NK-92 treated with Interleukin-12 subunit alpha and Interleukin-12 subunit beta, amount 100 ng/mL, for 24 hours (cell line): ENCODE measurements around the gene LORICRIN.

Source experiments
- DNase-seq: peaks from one replicate; lab custom pipeline; 2025; lab: John Stamatoyannopoulos, UW

The LORICRIN gene, protein sequence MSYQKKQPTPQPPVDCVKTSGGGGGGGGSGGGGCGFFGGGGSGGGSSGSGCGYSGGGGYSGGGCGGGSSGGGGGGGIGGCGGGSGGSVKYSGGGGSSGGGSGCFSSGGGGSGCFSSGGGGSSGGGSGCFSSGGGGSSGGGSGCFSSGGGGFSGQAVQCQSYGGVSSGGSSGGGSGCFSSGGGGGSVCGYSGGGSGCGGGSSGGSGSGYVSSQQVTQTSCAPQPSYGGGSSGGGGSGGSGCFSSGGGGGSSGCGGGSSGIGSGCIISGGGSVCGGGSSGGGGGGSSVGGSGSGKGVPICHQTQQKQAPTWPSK

DNA sequence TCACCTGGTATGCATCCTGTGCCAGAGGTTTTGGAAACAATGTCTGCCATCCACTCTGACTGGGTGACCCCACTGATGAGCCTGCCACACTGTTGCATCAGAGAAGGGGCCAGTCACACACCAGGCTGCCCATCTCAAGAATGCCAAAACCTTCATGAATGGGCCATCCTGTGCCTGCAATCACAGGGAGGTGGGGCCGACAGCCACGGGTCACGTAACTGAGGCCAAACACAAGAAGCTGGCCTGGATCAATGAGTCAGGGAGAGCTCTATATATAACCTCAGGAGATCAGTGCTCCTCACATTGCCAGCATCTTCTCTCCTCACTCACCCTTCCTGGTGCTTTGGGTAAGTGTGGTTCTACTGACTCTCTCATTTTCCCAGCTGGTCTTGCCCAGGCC lies at the start of gene LORICRIN:
Gene LORICRIN (plus strand): TSS at position 301 of the 400 bp plus-strand sequence. CDS start 1,263 bp downstream, outside the sequence.
- no peak for DNase-seq

DNA sequence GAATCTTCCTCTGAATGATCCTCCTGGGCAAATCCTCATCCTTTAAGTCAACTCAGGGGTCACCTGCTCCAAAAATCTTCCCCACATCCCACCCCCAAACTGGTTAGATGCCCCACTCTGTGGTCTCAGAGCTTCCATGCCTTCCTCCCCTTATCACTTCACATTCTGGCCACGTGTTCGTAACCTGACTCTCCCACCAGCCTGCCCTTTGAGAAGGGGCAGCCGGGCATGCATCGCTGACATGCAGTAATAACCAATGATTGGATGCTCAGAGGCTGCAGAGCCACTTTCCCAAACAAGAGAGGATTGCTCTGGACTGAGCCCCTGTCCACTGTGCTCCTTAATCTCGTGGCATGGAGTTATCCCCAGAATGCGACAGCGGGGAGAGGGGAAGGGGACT lies 49.3 kb upstream of the LORICRIN start:
- no peak for DNase-seq

DNA sequence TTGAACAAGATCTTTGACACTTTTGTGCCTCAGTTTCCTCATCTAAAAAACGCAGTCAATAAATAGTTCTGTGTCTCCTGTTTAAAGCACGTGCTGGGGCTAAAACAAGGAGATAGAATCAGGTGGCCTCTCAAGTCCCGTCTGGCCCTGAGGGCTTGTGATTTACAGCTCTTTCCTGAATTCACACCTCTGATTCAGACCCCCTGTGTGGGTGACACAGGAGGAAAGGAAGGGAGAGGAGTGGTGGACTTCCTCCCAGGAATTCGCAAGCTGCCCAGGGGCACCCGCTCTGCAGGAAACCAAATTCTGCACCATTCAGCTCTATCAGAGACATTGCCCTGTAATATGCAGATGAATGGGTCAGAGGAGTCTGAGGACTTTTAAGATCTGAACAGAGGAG lies 47.3 kb upstream of the LORICRIN start:
- DNase-seq, result no peak

DNA sequence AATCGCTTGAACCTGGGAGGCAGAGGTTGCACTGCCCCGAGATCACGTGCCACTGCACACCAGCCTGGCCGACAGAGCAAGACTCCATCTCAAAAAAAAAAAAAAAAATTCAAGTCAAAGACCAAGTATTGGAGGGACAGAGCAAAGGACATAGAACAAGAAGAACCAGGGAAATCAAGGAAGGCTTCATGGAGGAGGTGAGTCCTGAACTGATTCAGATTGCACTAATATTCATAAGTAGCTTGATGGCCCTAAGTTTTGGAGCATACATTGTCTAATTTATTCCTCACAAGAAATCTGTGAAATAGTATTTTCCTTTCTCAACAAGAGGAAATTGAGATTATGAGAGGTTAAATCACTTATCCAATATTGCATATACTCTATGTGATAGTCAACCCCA lies 46.0 kb upstream of the LORICRIN start:
- no peak for DNase-seq

DNA sequence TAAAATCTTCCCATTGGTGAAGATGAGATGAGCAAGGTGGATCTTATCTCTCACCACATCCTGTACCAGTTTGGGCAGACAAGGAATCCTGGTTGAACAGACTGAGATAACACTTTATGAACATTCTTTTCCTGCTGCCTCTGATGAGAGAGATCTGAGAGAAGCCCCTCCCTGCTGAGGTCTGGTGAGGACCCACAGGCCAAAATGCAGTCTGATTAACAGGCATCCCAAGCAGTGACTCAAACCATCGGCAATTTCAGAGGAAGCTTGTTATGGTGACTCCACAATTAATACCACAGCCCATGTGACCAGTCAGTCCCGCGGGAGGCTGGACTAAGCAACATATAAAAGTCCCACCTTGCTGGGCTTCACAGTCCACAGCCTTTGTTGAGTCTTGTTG lies 42.3 kb upstream of the LORICRIN start, which contains the start of gene PRR9:
Gene PRR9 (plus strand): TSS at position 373 of the 400 bp plus-strand sequence. CDS start 561 bp downstream, outside the sequence.
- no peak for DNase-seq

DNA sequence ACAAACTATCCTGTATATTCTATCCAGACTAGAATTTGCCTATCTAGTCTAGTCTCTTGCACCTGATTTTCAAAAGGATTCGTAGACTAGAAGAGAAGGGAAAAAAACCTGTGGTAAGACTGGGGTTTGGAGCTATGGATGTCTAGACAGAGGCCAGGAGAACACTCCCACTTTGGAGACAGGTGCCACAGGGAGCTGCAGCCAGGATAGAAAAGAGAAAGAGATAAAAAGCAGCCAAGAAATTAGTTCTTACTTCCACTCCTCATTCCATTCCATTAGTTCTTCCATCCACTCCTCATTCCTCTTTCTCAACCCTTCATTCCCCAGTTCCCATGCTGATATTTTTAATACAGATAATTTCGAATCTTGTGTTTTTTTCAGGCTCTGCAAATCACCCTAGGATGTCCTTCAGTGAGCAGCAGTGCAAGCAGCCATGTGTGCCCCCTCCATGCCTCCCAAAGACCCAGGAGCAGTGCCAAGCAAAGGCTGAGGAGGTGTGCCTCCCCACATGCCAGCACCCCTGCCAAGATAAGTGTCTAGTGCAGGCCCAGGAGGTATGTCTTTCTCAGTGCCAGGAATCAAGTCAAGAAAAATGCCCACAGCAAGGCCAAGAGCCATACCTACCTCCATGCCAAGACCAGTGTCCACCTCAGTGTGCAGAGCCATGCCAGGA lies 41.6 kb upstream of the LORICRIN start:
- DNase-seq, result no peak

DNA sequence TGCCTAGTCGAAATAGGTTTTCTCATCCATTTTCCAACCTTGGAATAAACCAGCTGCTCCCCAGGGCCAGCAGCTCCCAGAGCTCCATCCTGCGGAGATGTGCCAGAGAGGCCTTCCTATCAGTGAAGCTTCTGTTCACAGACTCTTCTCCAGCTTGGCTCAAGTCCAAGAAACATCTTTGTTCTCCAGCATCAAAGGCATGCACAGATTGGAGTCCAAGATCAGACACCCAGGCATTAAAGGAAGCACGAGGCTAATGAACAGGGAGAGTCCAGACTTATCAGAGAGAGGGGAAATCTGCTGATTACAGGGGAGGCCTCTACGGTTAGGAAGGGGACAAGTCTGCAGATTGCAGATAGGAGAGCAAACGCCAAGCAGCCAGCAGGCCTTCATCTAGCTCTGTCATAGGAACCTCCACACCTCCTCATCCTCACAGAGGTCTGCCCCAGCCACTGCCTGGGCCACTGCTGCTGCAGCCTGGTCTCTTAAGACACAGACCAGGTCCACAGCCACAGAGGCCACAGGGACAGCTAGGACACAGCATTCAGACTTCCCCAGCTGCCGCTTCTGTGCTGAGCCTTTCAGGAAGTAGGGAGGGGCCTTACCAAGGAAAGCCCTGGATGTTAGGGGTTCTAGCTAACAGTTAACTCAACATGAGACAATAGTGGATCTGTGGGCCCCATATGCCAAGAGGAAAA lies 38.7 kb upstream of the LORICRIN start:
- DNase-seq, result no peak

DNA sequence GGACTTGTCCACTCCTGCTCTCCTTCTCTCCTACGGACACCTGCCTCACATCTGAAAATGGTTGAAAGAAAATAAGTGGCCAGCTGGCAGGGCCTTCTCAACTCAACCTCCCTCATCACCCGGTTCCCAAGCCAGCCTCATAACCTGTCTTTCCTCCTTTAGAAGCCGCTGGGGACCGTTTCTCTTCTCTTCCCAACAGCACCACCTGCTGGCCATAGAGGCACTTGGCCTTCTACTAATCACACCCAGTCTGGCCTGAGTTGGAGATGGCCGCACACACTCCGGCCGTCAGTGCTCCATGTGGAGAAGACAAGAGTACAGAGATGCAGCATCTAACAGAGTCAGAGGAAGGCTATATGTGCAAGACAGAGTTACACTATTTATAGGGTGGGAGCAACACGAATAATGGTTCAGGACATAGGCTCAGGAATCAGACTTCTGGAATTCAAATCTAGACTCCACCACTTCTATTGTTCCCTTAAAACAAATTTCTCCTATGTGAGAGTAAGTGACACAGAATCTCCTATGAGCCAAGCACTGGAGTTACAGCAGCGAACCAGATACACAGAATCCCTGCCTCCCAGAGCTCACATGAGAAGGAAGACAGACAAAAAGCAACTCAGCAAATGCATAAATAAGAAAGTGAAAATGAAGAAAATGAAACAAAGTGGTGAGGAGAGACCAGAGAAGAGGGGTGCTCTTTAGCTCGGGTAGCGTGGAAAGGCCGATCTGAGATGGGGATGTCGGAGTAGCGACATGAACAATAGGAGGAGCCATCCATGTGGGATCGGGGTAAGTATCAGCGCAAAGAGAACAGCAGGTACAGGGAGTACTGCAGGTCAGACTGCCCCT lies 36.2 kb upstream of the LORICRIN start:
- DNase-seq, result peak; percentile 23

DNA sequence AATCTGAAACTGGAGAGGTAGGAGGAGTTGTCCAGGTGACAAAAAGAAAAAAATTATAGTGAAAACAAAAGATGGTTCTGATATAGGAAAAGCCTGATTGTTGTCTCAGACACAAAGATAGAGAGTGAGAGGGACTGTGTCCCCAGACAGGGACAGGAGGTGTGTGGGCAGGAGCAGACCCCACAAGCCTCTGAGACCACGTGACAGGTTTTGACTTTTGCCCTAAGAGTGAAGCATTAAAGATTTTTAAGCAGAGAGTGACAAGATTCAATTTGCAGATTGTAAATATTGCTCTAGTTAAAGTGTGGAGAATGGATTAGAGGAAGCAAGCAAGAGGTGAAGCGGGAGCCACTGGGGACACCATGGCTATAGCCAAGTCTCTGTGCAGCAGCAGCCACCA lies 31.7 kb upstream of the LORICRIN start:
- no peak for DNase-seq

DNA sequence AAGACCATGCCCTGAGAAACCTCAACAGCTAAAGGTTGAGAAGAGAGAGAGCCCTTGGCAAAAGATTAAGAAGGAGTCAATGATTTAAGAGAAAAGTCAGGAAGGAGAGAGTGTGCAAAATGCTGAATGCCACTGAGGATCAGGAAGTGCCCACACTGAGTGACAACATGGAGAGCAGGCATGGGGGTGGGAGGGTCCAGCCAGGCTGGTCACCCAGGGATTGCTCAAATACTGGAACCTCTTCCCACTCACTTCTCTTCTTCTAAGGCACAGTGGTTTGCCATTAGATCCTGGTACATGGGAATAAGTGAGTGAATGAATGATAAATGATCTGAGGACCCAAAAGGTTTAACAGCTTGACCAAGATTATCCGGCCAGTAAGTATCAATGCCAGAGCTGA lies 31.0 kb upstream of the LORICRIN start:
- DNase-seq, result no peak

DNA sequence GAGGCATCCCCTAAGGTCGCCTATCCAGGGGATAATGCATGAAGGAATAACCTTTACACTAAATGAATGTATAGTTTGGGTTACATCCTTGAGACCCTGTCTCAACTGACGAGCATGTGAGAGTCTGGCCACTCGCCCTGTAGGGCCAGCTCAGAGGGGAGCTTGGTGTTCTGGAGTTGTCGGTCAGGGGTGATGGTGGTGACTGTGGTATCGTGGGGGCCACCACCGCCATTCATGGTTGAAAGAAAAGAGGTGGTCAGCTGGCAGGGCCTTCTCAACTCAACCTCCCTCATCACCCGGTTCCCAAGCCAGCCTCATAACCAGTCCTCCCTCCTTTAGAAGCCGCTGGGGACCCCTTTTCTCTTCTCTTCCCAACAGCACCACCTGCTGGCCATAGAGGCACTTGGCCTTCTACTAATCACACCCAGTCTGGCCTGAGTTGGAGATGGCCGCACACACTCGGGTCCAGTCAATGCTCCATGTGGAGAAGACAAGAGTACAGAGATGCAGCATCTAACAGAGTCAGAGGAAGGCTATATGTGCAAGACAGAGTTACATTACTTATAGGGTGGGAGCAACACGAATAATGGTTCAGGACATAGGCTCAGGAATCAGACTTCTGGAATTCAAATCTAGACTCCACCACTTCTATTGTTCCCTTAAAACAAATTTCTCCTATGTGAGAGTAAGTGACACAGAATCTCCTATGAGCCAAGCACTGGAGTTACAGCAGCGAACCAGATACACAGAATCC lies 30.2 kb upstream of the LORICRIN start:
- peak; percentile 9 for DNase-seq

DNA sequence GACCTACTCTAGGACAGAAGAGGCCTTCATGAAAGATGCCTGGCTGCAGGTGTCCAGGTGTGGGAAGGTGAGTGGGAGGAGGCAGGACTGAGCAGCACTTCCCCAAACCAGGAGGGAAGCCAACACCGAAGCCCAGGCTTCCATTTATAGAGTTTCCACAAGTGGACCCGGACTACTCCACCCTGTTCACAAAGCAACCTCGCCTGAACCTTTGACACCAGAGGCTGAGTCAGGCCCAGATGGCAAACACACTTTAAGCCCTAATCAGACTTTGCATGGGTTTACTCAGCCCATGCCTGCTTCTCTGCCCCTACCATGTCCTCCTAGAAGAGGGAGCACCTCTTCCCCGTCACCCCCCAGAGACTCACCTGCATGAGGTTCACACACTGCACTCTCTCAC lies 28.1 kb upstream of the LORICRIN start:
- no peak for DNase-seq

DNA sequence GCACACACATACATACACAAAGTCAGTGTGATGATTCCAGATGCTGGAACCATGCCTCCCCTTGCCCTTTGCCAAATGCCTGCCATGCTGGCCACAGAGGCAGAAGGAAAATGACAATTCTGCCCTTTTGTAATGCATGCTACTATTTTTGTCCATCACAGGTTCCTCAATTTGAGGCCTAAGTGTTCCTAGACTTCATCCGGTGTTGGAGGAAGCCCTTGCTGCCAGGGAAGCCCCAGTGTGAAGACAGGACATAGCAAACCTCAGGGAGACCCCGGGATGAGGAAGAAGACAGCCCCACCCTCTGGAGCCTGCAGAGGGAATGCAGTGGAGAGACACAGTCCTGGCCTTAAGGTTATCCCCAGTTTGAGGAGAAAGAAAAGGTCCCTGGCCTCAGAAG lies 27.7 kb upstream of the LORICRIN start:
- no peak for DNase-seq

DNA sequence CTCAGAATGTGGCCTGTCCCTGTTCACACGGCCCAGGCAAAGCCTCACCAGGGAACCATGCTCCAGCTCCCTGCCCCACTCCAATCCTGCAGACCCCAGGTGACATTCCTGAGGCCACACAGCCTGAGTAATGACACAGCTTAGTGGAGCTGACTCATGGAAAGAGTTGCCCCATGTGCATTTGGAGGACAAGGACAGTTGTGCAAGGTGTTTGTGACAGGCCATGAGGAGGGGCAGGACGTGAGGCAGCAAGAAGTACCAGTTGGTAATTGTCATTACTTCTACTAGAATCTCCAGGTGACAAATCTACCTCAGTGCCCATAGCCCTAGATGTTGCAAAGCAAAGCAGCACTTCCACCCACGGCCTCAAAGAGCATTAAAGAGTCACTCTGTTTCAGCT lies 26.9 kb upstream of the LORICRIN start:
- no peak for DNase-seq

DNA sequence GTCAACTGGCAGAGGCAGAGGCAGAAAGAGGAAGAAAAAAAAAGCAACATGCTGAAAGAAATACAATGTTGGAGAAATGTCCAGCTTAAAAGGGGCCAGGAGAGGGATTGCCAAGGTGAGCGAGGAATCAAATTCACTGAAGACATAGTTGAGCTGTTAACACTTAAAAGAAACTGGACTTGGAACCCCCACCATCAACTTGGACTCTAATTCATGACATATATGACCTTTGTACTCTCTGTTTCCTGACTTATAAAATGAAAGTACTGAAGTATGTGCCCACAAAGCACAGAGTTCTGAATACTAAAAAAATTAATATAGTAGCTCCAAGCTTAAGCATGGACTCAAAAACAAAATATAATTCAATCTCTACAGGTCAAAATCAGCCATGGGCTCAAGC lies 26.0 kb upstream of the LORICRIN start:
- no peak for DNase-seq

DNA sequence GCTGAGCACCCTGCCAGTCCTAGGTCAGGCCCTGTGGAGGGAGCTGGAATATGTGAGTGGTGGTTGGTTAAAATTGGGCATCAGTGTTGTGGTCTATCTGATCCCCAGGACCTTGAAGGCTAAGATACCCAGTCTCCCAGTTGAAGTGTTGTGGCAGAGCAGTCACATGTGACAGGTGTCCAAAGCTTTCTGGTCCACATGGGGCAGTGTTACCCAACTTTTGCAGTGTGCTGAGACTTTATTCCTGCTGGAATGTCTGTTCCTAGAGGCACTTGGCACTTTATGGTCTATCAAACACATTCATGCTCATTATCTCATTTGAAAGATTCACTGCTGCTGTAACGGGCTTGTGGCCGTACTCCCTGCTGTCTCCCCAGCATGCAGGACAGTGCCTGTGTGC lies 21.0 kb upstream of the LORICRIN start:
- DNase-seq, result no peak

DNA sequence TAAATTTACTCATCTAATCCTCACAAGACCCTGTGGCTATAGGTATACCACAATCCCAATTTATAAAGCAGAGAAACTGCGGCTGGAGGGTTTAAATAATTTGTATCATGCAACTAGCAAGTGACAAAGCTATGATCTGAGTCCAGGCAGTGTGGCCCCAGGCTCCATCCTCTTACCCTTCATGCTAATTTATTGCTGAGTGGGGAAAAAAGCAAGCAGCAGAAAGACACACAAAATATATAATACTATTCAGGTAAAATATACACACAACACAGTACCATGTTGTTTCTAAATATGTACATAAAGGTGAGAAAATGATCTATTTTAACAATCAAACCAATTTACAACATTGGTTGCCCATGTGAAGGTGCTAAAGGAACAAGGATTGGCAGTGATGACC lies 17.3 kb upstream of the LORICRIN start:
- DNase-seq, result no peak

DNA sequence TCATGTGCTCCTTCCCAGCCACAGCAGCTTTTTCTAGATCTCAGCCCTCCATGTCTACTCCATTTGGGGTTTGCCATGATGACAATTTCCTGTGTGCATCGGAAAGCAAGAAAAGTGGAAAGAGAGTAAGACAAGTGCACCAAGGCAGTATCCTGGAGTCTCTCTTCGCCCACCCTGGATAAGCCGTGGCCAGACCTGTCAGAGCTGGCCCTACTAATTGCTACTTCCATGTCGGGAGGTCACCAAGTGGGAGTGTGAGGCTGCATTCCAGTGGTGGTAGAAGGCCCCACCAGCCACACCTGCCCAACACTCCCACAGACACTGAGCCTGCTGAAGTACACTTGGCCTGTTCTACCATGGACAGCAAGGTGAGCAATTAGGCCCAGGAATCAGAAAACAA lies 14.0 kb upstream of the LORICRIN start:
- DNase-seq, result no peak

DNA sequence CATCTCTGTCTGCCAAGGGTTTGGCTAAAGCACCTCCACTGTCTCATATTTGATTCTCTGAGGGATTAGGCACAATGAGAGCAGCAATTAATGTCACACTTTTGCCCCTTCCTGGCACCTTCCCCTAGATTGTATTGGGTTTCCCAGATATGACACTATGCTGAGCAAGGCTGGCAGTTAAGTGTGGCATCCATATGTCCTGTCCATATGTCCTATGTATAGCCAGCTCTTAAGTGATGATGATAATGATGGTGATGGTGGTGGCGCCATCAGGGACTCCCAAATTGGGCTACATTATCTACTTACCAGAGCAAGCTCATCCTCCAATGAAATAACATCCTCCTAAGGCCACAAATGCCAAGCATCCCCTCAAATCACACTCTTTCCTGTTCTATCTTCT lies 13.5 kb upstream of the LORICRIN start:
- DNase-seq, result no peak

DNA sequence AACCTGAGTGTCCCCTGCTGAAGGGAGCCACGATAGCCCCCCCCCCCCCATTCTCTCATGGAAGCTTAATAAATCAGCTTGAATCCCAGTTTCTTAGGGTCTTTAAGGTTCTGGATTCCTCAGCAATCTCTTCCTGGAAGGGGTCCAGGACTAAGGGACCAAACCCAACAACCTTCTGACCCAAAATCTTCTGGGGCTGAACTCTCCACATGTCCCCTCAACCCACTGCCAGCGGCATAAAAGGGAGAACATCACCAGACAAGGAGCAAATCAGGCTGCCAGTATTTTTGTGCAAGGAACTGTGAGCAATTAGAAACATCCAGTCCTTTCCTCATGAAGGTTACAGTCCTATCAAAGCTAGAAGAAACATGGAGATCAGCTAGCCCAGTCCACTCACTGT lies 12.7 kb upstream of the LORICRIN start:
- no peak for DNase-seq

DNA sequence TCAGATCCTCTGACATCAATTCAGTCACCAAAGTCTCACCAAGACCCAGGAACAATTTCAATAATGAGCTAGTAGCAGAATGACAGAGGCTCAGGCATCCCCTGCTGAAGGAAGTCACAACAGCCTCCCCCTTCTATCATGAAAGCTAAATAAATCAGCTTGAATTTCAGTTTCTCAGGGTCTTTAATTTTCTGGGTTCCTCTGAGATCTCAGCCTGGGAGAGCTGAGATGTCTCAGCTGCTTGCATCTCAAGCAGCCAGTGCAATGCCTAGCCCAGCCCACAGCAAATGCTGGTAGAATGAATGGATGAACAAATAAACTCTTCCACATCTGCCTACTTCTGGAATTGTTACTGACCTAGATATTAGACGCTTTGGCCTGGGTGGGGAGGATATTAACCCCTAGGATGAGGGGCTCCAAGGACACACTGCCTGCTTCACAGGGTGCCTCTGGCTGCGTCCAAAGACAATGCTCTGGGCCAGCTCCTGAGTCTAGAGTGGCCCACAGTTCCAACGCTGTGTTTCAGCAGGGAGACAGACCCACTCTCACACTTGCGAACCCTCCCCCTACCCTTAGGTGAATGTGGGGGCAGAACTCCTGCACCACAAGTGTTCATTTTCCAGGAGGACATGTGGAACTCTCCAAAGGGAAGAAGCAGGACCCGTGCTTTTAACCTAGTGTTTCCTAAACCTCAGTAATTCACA lies 11.2 kb upstream of the LORICRIN start:
- no peak for DNase-seq
